Hippocampal formation (tissue), 2 donors: Measurements from ENCODE around the gene DDX49.

Source experiments
- DNase-seq, 2 donors: peaks; one replicate each; lab custom pipeline; 2025; lab: John Stamatoyannopoulos, UW

Gene DDX49

DNA sequence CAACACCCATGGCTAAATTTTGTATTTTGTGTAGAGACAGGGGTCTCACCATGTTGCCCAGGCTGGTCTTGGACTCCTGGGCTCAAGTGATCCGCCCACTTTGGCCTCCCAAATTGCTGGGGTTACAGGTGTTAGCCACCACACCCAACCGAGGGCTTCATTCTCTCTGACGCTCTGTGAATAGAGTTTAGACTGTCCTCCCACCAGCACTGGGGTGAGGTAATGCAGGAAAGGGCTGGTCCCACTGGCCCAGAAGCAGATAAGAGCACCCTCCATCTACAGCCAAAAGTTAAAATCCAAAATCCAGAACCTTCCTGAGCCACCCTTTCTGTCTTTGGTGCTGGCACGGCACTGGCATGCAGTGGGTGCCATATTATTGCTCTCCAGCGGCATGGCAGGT lies 53.3 kb downstream of the DDX49 start:
- DNase-seq, result no peak

DNA sequence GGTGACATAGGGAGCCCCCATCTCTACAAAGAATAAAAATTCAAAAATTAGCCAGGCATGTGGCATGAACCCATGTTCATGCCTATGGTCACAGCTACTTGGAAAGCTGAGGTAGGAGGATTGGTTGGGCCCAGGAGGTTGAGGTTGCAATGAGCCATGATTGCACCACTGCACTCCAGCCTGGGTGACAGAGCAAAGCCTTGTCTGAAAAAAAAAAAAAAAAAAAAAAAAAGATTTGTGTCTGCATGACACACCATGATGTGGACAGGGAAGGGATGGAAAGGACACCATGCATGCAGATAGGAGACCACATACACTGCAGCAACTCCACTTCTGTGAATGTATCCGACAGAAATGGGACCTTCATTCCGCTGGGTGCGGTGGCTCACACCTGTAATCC lies 55.5 kb downstream of the DDX49 start:
- no peak for DNase-seq

- no peak for DNase-seq
Observed at GRCh38 chr19:18975869-18976268, 56.4 kb downstream of the DDX49 start.
